Heart left ventricle (tissue), 13 donors: ENCODE measurements around the gene ZNF100.

Source experiments
- CTCF ChIP-seq, 12 donors: fragments of 200-600 bp; sonication (generic) in 4 of 12; IDR thresholded peaks; one replicate each; pipeline versions ENCODE4 v1.5.0 to v1.8.0; 2018 to 2022; ENCODE audit warnings: antibody characterized with exemption in 12 of 12, mild to moderate bottlenecking in 5 of 12
- POLR2A ChIP-seq, 2 donors: fragments of 450-650 bp; IDR thresholded peaks; one replicate each; pipeline ENCODE4 v1.6.1; 2017; ENCODE audit warnings: antibody characterized with exemption in 2 of 2, mild to moderate bottlenecking in 2 of 2, moderate library complexity in 2 of 2
- donor health status: ischemic (EF 13 %, LVEDD 7.1; RV severe dilation, severe dysfunction).
- donor health status: DM: no; HTN: yes; CAD: no.
- donor health status: DM: no; HTN: no; CAD: no.
- donor health status: ischemic (EF 25% LVEDD 6.9; RV normal size, moderate dysfunction).
- donor health status: ischemic (EF 25% LVEDD 5.7; RV mildly dilated, moderate dysfunction).
- donor health status: ischemic (EF 35%, LVEDD 5.7; RV mildly dilated, moderate dysfunction).
- donor health status: nonischemic (EF 11% LVEDD 7.7; RV severe dilation, severe dysfunction).
- donor health status: DM: yes; HTN: yes; CAD: no.
- donor health status: PGD.
- donor health status: ischemic (EF 29% LVEDD 5.4; RV normal size, mild dysfunction).
- donor health status: nonischemic (EF 23%, LVEDD 6.1; RV moderate dilation, normal function).

DNA sequence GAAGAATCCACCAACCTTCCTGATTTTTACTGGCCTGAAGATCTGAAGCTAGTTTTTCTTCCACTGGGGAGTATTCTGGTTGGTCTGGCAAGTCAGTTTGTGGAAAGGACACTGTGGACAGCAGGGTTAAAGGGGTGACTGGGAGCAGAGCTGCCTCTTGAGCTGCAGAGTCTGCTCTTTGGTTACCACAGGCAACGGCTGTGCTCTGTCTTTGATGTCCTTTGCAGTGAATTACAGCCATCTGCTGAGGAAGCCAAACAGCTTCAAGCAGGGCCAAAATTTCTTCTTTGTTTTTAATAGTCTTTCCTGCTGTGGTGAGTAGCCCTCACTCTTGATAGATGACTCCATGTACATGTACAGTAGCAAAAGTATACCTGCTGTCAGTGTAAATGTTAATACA is 75.7 kb downstream of the ZNF100 start:
- TF ChIP-seq CTCF (IDR thresholded peaks at IDR 0.05) (no peak), POLR2A (IDR thresholded peaks at IDR 0.05) (no peak)
